ENCODE results near the gene DGCR2.

Gene DGCR2

DNA sequence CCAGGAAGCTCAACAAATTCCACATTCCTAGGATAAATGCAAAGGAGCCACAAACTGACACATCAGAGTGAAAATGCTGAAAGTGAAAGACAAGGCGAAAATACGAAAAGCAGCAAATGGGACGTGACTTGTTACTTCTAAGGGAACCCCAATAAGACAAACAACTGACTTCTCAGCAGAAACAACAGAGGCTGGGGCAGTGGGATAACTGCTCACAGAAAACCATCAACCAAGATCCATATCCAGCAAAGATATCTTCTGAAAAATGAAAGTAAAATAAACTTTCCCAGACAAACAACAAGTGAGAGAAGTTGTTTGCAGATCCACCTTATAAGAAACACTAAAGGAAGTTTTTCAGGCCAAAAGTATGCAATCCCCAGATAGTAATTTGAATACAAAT is 72.1 kb downstream of the DGCR2 start:
- H3K4me1 ChIP-seq (ENCODE audit: low read length), result no peaks in the 10 kb centered on the region
- peaks cover 49% of the 10 kb centered on the region for H3K36me3 ChIP-seq (replicated peaks; ENCODE audit: low read depth, low read length)
- no peak overlapping the region for H3K4me2 ChIP-seq (ENCODE audit: low read length)
- no peaks in the 10 kb centered on the region for H3K27me3 ChIP-seq (ENCODE audit: low read depth, low read length)
- no peaks in the 10 kb centered on the region for H3K9me3 ChIP-seq (ENCODE audit: insufficient read depth, low read length)
- no peaks in the 10 kb centered on the region for H3K79me2 ChIP-seq (ENCODE audit: low read length)
- H3K9ac ChIP-seq (ENCODE audit: low read length), result no peak overlapping the region
- no peak overlapping the region for H3K27ac ChIP-seq (ENCODE audit: low read length)
- peaks cover 4% of the 10 kb centered on the region; the same call in 1 of the 2 replicates for H4K20me1 ChIP-seq (ENCODE audit: insufficient read depth, low read length)
- no peak for TF ChIP-seq EZH2phosphoT487 (IDR thresholded peaks at IDR 0.05; ENCODE audit: low read depth)
- TF ChIP-seq, protein P1, sequence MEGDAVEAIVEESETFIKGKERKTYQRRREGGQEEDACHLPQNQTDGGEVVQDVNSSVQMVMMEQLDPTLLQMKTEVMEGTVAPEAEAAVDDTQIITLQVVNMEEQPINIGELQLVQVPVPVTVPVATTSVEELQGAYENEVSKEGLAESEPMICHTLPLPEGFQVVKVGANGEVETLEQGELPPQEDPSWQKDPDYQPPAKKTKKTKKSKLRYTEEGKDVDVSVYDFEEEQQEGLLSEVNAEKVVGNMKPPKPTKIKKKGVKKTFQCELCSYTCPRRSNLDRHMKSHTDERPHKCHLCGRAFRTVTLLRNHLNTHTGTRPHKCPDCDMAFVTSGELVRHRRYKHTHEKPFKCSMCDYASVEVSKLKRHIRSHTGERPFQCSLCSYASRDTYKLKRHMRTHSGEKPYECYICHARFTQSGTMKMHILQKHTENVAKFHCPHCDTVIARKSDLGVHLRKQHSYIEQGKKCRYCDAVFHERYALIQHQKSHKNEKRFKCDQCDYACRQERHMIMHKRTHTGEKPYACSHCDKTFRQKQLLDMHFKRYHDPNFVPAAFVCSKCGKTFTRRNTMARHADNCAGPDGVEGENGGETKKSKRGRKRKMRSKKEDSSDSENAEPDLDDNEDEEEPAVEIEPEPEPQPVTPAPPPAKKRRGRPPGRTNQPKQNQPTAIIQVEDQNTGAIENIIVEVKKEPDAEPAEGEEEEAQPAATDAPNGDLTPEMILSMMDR (IDR thresholded peaks at IDR 0.05; ENCODE audit: low read depth, low read length), result no peak
- no peak overlapping the region for H3K4me3 ChIP-seq (ENCODE audit: low read length)
- H2AFZ ChIP-seq (ENCODE audit: low read depth, low read length), result no peak overlapping the region

DNA sequence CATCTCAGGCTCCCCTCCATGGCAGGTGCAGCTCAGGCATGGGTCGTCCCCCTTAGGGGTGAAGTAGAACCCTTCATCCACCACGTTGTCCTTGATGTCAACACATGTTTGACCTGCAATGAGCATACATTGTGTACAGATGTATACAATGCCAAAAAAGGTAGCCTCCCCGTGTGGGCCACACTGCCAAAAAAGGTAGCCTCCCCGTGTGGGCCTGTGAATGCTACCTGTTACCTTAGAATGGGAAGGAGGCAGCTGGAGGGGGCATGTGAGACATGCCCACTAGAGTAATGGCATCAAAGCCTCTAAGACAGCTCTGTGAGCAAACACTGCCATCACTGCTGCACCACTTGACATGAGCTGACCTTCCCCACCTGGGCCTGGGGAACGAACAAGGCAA is 73.7 kb downstream of the DGCR2 start:
- H3K4me1 ChIP-seq (ENCODE audit: low read length), result no peaks in the 10 kb centered on the region
- H3K79me2 ChIP-seq (ENCODE audit: low read length), result no peaks in the 10 kb centered on the region
- peaks cover 4% of the 10 kb centered on the region; the same call in 1 of the 2 replicates for H4K20me1 ChIP-seq (ENCODE audit: insufficient read depth, low read length)
- peaks cover 52% of the 10 kb centered on the region for H3K36me3 ChIP-seq (replicated peaks; ENCODE audit: low read depth, low read length)
- no peaks in the 10 kb centered on the region for H3K27me3 ChIP-seq (ENCODE audit: low read depth, low read length)
- TF ChIP-seq, protein P1 (IDR thresholded peaks at IDR 0.05; ENCODE audit: low read depth, low read length), result no peak
- no peak for TF ChIP-seq EZH2phosphoT487 (IDR thresholded peaks at IDR 0.05; ENCODE audit: low read depth)
- H3K9ac ChIP-seq (ENCODE audit: low read length), result no peak overlapping the region
- H3K9me3 ChIP-seq (ENCODE audit: insufficient read depth, low read length), result no peaks in the 10 kb centered on the region
- H2AFZ ChIP-seq (ENCODE audit: low read depth, low read length), result no peak overlapping the region
- H3K4me3 ChIP-seq (ENCODE audit: low read length), result no peak overlapping the region
- no peak overlapping the region for H3K27ac ChIP-seq (ENCODE audit: low read length)
- no peak overlapping the region for H3K4me2 ChIP-seq (ENCODE audit: low read length)

DNA sequence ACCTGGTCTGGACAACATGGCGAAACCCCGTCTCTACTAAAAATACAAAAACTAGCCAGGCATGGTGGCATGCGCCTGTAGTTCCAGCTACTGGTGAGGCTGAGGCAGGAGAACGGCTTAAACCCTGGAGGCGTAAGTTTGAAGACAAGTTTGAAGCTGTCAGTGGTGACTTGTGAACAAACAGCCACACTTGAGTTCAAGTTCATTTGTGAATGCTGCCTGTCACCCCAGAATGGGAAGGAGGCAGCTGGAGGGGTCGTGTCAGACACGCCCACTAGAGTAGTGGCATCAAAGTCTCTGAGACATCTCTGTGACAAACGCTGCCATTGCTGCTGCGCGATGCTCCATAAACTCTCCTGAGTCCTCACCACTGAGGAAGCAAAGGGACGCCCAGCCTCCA is 74.2 kb downstream of the DGCR2 start:
- Histone ChIP-seq H2AFZ (ENCODE audit: low read depth, low read length) (no peak overlapping the region), H3K9ac (ENCODE audit: low read length) (no peak overlapping the region), H3K27ac (ENCODE audit: low read length) (no peak overlapping the region), H4K20me1 (ENCODE audit: insufficient read depth, low read length) (peaks cover 4% of the 10 kb centered on the region; the same call in 1 of the 2 replicates), H3K4me1 (ENCODE audit: low read length) (no peaks in the 10 kb centered on the region), H3K27me3 (ENCODE audit: low read depth, low read length) (no peaks in the 10 kb centered on the region), H3K36me3 (replicated peaks; ENCODE audit: low read depth, low read length) (peaks cover 52% of the 10 kb centered on the region), H3K9me3 (ENCODE audit: insufficient read depth, low read length) (no peaks in the 10 kb centered on the region), H3K4me3 (ENCODE audit: low read length) (no peak overlapping the region), H3K79me2 (ENCODE audit: low read length) (no peaks in the 10 kb centered on the region), H3K4me2 (ENCODE audit: low read length) (no peak overlapping the region)
- TF ChIP-seq, protein P1 (IDR thresholded peaks at IDR 0.05; ENCODE audit: low read depth, low read length), result no peak
- no peak for TF ChIP-seq EZH2phosphoT487 (IDR thresholded peaks at IDR 0.05; ENCODE audit: low read depth)

DNA sequence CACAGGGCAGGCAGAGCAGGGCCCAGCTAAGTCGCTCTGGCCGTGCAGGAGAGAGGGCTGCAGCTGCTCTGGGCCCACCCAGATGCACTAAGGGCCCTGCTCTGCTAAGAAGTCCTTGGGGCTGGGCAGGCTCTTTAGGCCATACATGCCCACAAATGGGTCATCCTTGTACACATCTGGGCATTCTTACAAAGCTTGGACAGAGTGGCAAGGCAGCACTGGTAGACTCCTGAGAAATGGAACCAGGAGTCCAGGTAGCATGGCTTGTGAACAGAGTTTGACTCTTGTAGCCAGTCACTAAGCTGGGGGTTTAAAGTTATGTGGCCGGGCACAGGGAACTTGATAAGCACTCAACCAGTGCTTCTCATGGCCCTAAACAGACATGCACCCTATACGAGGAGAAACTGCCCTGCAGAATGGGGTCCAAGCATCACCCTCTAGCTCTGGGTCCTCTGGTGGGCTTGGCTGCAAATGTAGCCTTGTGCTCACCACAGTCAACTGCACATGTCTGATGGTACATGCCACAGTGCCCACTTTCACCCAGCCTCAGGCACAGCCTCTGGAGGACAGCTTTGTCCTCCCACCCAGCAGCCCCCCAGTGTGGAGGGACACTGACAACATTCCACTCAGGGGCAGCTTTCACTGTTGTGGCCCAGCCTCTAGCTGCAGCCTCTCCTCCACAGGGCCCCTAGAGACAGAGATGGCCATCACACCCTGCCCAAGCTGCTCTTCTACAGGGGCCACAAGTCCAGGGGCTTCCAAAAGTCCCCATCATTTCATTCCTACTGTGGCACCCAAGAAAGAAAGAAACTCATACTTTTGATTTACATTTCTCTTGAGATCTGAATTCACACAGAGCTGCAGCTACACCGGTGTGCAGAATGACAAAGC is 75.2 kb downstream of the DGCR2 start:
- TF ChIP-seq EZH2phosphoT487 (IDR thresholded peaks at IDR 0.05; ENCODE audit: low read depth), result no peak
- TF ChIP-seq, protein P1 (IDR thresholded peaks at IDR 0.05; ENCODE audit: low read depth, low read length), result no peak
- Histone ChIP-seq H3K27me3 (ENCODE audit: low read depth, low read length) (no peaks in the 10 kb centered on the region), H2AFZ (ENCODE audit: low read depth, low read length) (no peak overlapping the region), H3K9me3 (ENCODE audit: insufficient read depth, low read length) (no peaks in the 10 kb centered on the region), H3K36me3 (replicated peaks; ENCODE audit: low read depth, low read length) (peaks cover 50% of the 10 kb centered on the region), H3K4me3 (ENCODE audit: low read length) (no peak overlapping the region), H3K4me2 (ENCODE audit: low read length) (no peak overlapping the region), H3K9ac (ENCODE audit: low read length) (no peak overlapping the region), H4K20me1 (ENCODE audit: insufficient read depth, low read length) (peaks cover 4% of the 10 kb centered on the region; the same call in 1 of the 2 replicates), H3K4me1 (ENCODE audit: low read length) (no peaks in the 10 kb centered on the region), H3K27ac (ENCODE audit: low read length) (no peak overlapping the region), H3K79me2 (ENCODE audit: low read length) (no peaks in the 10 kb centered on the region)

Data from OCI-LY3 (cell line).